NCI-H146 treated with DMSO at 0.1 percent for 48 hours (cell line): Measurements from ENCODE around the gene WWOX.

Experiments used
- DNase-seq: peaks from one replicate; lab custom pipeline; 2025; ENCODE audit not compliant: unreplicated experiment; lab: John Stamatoyannopoulos, UW

Gene WWOX

DNA sequence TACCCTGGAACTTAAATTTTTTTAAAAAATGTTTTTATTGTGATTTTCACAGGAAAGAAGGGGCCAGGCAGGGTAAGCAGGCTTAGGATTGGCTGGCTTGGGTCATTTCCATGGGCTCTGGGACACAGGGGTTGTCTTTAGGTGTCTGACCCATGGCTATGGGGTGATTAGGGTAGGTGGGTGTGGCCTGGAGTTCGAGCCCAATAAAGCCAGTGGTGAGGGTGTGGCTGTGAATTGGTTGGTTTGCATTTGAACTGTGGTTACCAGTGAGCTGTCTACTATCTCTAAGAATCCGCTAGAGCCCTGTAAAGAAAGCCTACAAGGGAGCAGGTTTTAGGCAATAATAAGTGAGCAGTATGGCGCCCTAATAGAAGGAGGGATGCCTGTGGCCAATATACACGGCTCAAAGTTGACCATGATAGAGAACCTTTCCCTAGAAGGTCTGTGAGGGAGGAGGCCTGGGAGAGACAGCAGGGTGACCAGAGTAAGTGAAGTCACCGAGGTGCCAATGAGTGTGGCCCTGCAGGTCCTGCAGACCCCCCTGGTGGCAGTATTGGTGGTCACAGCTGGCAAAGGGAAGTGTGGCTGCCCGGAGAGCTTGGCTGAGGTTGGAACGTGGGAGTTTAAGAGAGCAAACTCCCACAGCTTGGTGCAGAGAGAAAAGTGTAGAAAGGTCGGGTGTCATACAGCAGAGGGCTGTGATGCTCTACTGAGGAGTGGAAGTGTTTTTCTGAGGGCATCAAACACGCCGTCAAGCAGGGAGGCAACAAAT lies 454.0 kb downstream of the WWOX start:
- DNase-seq = no peak

DNA sequence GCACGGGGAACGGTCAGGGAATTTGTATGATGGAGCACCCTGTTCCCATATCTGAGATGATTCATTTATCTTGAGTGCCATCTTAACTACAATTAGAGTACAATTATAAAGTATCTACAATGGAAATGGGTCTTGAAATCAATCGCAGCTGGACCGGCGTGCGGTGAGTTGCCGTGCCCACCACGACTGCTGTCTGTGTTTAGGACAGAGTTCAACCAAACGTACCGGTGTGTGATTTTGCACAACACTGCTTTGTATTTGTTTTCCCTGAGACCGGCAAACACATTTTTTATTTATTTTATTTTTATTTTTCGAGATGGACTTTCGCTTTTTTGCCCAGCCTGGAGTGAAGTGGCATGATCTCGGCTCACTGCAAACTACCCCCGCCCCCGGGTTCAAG lies 457.0 kb downstream of the WWOX start:
- no peak for DNase-seq

DNA sequence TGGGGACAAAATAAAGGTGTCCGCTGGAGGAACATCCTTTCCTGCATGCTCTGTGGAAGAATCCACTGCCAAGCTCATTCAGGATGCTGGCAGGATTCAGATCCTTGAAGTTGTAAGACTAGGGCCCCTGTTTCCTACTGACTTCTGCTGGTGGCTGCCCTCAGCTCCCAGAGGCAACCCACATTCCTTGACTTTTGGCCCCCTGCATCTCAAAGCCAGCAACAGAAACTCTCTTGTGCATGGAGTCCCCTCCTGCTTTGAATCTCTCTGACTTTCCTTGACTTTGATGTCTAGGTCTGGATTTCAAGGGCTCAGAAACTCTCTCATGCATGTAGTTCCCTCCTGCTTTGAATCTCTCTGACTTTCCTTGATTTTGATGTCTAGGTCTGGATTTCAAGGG lies 461.5 kb downstream of the WWOX start:
- no peak for DNase-seq

DNA sequence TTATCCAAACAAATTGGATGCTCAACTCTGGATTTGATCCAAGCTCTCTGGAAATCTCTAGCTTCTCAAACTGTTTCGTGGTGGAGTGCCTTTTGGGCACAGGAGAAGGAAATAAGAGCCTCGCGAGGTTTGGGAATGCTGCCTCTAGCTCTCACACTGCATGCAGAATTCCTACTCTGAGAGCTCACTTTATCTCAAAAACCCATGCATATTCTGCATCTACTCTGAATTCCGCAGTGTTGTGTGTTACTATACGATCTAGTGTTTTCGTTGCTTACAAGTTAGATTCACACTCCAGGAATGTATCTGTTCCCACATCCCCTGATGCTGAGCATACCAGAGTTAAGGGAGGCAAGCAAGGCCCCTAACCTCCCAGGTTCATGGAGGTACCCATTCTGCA lies 462.7 kb downstream of the WWOX start:
- DNase-seq = no peak

DNA sequence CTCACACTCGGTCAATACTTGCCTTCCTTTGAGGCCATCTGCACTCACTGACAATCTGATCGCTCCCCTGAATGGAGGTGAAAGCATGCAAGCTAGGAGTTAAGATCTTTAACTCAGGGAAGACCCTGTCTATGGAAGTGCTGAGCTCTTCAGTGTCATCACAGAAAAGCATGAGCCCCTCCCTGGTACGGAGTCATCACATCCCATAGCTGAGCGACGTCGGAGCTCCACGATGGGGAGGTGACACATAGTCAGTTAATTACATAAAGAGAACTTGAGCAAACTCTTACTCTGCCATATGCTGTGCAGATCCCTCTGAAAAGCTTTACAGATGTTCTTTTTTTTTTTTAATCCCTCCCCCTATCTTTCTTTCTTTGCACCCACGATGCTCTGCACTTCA lies 463.2 kb downstream of the WWOX start:
- no peak for DNase-seq

DNA sequence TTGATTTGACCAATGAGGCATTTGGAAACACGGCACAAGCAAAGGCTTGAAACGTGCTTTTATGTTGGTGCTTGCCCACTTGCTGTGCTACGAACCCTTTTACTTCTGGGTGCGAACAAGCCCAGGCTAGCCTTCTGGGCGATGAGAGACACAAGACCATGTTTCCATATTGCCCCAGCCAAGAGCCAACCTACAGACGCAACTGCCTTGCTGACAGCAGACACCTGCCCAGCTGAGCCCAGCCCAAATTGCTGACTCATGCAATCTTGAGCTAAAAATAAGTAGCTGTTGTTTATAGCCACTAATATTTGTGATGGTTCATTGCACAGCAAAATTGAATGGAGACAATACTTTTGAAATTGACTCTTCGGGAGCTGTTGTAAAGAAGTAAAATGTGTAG lies 464.5 kb downstream of the WWOX start:
- peak; percentile 39 for DNase-seq

DNA sequence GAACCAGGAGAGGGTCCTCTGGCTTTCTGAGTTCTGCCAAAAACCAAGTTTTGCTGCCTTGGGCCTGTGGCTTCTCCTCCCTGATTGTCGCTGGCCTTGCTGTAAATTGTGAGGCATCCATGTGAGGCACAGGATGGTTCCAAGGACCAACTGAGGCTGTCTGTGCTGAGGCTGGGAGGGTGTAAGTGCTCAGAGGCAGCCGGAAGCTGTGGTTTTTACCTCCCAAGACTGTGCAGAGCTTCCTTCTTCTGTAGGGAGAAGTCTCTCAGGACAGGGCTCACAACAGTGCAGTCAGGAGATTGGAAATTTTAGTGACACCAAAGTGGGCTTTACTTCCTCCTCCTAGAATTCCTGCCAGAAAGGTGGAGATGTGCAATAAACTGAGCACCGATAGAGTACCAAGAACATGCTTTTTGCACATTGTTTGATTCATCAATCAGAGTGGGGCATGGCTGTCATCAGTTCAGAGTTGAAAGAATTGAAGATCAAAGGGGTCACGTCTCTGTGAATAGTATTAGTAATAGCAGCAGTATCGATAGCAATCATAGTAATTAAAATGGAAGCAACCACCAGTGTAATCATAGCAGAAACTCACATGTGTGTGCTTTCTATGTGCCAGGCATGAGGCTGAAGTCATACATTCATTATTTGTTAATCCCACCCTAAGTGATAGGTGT lies 467.1 kb downstream of the WWOX start:
- DNase-seq = no peak

DNA sequence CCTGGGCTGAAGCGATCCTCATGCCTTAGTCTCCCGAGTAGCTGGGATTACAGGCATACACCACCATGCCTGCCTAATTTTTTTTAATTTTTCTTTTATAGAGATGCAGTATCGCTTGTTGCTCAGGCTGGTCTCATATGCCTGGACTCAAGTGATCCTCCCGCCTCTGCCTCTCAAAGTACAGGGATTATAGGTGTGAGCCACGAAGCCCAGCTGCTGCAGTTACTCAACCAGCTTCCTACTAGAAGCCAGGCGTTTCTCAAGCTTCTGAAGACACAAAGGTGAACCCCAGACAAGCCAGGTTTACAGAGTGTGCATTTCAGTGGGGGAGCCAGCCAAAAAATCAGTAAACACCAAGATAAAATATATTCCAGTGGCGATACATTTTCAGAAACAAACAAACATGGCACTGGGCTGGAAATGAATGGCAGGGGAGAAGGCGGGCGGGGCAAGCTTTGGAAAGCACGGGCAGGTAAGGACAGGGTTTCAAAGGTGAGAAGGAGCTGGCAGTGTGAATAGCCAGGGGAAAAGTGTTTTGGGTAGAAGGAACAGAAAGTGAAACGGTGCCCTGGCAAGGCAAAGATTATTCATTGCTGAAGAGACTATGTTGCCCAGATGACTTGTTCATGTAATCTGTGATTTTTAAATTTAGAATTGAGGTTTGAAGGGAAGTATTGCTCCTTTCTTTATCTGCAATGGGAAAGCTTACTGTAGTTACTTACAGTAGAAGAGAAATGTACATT lies 471.1 kb downstream of the WWOX start:
- DNase-seq = no peak

DNA sequence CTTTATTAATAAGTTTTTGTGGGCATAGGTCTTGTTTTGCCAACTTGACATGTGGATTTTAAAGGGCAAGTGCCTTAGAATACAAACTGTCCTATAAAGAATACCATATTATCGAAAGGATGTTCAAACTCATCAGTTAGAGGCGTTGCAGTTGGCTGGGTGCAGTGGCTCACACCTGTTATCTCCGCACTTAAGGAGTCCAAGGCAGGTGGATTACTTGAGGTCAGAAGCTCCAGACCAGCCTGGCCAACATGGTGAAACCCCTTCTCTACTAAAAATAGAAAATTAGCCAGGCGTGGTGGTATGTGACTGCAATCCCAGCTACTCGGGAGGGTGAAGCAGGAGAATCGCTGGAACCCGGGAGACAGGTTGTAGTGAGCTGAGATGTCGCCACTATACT lies 472.0 kb downstream of the WWOX start:
- no peak for DNase-seq

DNA sequence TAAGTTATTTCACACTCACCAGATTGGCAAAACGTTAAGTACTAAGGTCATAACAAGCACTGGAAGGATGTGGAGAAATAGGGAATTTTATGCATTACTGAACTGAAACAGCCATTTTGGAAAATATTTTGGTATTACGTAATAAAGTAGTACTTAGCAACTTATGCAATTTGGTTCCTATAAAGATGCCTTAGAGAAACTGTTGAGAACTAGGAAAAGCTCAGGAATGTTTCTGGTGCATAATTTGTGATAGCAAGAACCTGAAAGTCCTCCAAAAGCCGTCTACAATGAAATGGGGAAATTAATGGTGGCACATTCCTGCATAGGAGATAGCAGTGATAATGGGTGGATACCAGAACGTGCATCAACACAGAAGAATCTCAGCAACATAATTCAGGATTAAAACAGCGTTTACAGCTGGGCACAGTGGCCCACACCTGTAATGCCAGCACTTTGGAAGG lies 472.5 kb downstream of the WWOX start:
- no peak for DNase-seq

DNA sequence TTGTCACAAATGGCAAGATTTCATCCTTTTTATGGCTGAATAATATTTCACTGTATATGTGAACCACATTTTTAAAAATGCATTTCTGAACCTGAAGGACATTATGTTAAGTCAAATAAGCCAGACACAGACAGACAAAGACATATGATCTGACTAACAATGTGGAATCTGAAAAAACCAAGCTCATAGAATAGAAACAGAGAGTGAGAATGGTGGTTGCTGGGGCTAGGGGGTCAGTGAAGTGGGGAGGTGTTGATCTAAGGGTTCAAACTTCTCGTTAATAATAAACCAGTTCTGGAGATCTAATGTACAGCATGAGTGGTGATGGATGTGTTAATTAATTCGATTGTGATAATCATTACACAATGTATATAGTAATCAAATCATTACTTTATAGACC lies 475.1 kb downstream of the WWOX start:
- no peak for DNase-seq

DNA sequence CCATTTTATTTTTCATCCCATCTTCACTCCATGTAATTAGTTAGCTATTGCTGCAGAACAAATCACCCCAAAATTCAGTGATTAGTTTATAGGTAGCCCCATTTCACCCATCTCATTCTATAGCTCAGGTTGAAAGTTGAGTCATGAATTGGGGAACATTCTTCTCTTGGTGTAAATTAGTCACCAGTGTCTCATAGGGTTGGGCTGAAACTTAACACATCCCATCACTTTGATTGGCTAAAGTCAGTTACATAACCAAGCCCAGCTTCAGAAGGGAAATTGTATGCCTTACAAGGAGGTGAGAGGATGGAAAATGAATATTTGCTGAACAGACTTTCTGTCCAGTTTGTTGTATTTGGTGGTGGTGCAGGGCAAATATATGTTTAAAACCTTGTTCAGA lies 477.5 kb downstream of the WWOX start:
- no peak for DNase-seq

DNA sequence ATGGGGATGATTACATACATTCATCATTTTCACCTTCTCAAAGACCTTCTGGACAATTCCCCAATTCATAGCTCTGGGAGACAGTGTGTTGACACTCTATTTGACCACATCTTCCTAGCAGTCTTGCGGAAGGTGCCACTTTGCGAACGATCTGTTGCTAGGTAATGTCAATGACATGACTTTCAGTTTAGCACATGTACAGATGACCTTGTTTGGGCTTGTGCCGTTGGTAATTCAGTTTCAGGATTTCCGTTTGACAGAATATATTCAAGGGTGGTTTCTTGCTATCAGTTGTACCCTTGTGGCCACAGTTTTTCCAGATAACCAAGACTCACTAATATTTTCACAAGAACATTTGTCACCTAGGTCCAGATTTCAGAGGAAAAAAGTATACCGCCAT lies 478.2 kb downstream of the WWOX start:
- DNase-seq = no peak

DNA sequence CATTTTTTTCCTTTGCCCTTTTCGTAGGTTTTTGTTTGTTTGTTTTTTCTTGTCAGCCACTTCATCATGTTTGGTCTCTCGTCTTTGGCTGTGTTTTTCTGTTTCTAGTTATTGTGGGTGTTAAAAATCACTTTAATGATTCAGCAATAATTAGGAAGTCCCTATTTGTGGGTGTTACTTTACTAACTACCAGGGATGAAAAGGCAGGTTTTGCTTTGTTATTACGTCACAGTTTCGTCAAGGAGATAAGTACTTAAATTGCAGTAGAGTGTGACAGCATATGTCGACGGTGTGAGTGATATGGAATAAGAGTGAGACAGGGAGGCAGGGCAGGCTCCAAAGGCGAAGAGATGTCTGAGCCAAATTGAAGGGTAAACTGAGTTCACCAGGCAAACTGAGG lies 479.6 kb downstream of the WWOX start:
- no peak for DNase-seq

DNA sequence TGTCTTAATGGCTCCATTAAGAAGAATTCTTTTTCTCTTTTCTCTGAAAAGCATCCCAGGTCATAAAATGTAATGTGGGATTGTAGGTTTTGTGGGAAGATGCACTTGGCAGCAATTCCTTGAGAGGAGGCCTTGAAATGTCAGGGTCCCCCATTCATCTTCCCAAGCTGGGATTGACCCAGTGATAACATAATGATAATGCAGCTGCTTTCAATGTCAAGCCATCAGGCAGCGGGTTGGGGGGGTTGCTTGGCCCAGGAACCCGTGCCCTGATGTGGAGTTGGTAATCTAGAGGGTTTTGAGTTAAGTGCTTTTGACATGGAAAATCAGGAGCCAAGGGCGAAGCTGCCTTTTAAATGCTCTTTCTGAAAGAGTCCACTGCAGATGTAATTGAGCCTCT lies 484.0 kb downstream of the WWOX start:
- no peak for DNase-seq

DNA sequence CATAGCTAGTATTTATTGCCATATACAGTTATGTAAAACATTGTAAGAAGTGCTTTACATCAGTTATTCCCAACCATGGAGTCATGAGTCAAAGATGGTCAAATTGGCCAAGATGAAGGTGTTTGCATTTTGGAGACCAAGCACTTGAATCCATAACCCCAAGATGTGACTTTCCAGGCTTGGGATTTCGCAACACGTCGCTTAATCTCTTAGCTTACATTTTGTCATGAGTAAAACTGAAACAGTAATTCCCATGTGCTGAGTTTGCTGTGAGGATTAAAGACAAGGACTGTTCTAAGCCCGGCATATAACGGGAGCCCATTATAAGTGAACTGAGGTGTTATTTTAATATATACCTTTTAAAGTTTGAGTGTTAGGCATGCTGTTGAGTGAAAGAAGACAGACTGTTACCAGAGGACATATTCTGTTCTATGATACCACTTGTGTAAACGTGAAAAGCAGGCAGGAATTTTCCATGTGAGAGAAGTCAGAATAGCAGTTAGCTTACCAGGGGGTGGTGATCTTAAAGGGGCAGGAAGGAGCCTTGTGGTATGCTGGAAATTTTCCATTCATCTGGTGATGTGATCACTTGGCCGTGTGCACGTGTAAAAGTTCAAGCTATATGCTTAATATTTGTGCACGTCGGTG lies 484.9 kb downstream of the WWOX start:
- DNase-seq = no peak

DNA sequence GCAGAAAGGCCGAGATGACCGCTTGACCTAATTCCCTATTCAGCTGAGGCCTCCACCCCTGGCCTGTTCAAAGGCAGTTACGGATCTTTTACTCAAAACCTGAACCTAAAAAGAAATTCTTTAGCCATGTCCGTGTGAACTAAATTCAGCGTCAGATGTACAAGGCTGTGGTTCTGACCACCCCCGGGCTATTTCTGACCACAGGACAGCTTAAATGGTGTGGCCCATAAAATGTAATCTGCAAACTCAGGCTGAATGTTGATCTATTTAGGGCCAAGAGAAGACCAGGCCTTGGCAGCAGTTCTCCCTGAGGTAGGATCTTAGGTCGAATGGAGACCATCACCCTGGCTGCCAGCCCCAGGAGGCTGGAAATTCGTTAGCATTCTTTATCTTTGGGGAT lies 485.5 kb downstream of the WWOX start:
- no peak for DNase-seq

DNA sequence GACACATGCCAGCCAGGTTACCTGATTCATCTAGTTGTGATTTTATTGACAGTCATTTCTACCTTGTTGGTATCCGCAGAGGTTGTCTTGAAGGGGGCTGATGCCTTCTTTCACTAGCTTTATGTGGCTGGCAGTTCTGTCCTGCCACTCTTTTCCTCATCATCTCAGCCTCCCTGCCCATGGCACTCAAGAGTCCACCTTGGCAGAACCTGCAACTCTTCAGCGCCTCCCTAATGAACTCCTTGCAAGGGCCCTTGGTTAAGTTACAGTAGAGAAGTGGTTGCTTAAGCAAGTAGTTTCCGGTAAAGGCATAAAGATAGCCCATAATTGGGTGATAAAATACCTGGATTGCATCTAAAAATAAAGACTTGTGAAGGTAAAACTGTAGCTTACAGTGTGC lies 489.9 kb downstream of the WWOX start:
- no peak for DNase-seq

DNA sequence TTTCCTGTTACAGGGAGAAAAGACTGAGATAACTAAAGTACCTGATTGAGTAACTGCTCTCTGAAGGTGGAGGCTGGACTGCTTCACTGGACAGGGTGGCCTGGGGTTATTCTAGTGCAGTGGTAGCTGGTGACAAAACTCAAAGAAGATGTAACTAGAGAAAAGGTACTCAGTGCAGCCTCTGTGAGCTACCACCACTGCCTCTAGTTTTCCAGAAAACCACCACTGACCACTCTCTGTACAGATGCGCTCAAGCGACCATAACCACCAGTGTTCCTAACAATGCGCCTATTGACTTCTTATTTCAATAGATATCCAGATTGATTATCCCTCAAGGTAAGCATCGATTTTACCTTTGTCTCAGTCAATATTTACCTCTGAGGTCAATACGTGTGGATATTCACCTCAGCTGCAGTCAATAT lies 492.2 kb downstream of the WWOX start:
- DNase-seq = peak; percentile 74

DNA sequence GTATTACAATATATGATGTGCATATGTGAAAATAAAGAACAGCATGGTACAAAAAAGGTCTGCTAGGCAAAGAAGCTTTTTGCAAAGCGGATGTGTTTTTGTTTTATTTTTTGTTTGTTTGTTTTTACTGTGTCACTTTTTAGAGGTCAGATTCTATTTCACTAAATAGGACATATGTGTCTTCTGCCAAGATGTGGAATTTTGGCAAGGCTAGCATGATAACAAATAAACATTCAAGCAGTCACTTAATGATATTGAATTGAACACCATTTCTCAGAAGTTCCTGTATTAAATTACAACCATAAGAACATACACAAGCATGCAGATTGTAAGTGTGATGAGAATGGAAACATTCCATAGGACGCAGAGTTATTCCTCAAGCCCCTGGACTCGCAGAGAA lies 492.7 kb downstream of the WWOX start:
- no peak for DNase-seq

DNA sequence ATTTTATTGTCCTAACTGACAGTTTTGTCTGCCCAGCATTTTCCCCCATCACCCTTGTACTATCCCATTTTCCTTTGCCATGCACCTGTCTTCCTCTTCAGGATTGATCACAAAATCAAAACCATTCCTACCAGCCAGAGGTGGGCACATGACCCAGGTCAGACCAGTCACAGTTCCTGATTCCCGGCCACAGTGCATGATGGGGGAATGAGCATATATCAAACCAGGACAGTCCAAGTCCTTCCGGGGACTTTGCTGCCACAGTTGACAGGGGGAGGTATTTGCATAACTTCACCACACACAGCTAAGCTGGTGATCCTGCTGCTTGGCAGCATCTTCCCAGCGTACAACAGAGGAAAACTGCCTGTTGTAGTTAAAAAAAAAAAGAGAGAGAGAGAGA lies 493.9 kb downstream of the WWOX start:
- no peak for DNase-seq

DNA sequence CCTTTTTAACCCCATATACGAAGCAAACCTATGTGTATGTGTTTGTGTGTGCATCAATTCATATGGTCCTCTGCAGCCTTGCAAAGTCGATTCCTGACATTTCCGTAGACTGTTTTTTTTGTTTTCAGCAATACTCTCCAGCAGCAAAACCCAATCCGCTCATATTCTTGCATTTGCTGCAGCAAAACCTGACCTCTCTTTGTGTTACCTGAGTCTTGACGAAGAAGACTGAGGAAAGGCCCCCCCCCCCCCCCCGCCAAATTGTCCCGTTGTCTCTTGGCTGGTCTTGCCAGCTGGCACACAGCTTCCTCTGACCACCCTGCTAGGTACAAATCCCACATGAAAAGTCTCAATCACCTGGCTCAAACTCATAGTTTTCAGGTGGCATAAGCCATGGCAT lies 494.7 kb downstream of the WWOX start:
- no peak for DNase-seq
